GM12865 (cell line): Measurements from ENCODE around the gene GK.
A peak's percentile ranks its signal among the peaks of the same experiment; 100 is the strongest.

Experiments used
- DNase-seq: peaks from one replicate; pipeline ENCODE4 v3.0.0; 2010; ENCODE audit warnings: low read depth
- H3K4me3 ChIP-seq: 2 replicates; pipeline ENCODE4 v1.5.1; 2011; ENCODE audit warnings: mild to moderate bottlenecking, low read depth, low read length, control low read depth
- CTCF ChIP-seq: IDR thresholded peaks from 2 replicates; pipeline ENCODE4 v1.5.1; 2011; ENCODE audit warnings: low read length, control low read depth, low read depth, inconsistent platforms; ENCODE audit not compliant: insufficient read depth; ENCODE audit errors: missing control alignments

GK gene

GRCh38 chrX:30653415-30654131 is at the start of gene GK:
Gene GK, plus strand, starts transcription at chrX:30653423. Its CDS starts 115 bp downstream, at chrX:30653538.
- H3K4me3 ChIP-seq: peak within 1 kb of the TSS; percentile 79
- peak; percentile 47 for DNase-seq
- no peak for TF ChIP-seq CTCF

- TF ChIP-seq CTCF: no peak
- no peak overlapping the region for H3K4me3 ChIP-seq
- no peak for DNase-seq
Measured at GRCh38 chrX:30607155-30607554, 46.1 kb upstream of the GK start.

DNA sequence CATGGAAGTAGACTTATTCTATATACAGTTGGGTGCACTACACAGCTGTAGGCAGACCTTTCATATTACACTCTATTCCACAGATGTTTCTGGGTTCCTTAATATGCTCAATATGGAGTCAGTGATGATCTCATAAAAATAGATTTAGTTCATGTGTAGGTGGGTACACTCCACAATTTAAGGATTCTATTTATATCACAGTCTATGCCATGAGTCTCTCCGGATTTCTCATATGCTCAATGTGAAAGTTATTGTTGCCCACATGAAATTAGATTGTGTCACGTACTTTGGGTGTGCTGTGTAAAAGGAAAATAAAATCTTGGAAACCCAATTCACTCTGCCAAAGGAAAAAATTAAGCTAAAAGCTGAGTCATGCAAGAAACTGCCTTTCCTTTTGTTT is 43.2 kb upstream of the GK start:
- TF ChIP-seq CTCF: no peak

GRCh38 chrX:30612250-30612655 is 41.0 kb upstream of the GK start:
- TF ChIP-seq CTCF: no peak
- H3K4me3 ChIP-seq: no peak overlapping the region
- no peak for DNase-seq

More for the DNA sequence above, 43.2 kb upstream of the GK start:
- H3K4me3 ChIP-seq: no peak overlapping the region
- no peak for DNase-seq

- DNase-seq: no peak
Measured at GRCh38 chrX:30613721-30614120, 39.5 kb upstream of the GK start.

GRCh38 chrX:30615229-30615628 is 38.0 kb upstream of the GK start:
- TF ChIP-seq CTCF: no peak
- peak; percentile 9 for DNase-seq
- H3K4me3 ChIP-seq: no peak overlapping the region

More at GRCh38 chrX:30613721-30614120, 39.5 kb upstream of the GK start:
- no peak overlapping the region for H3K4me3 ChIP-seq
- TF ChIP-seq CTCF: no peak
